C4-2B (cell line): ENCODE results near the gene RBPMS2.

Experiments used
- ZFX ChIP-seq: fragments of 450-650 bp; IDR thresholded peaks from 2 replicates; pipeline ENCODE4 v1.6.1; 2017
- TF ChIP-seq, protein P1 (sequence below): fragments of 450-650 bp; conservative IDR thresholded peaks from 2 replicates; pipeline ENCODE4 v1.5.1; 2017; ENCODE audit warnings: mild to moderate bottlenecking

- TF ChIP-seq, protein P1, sequence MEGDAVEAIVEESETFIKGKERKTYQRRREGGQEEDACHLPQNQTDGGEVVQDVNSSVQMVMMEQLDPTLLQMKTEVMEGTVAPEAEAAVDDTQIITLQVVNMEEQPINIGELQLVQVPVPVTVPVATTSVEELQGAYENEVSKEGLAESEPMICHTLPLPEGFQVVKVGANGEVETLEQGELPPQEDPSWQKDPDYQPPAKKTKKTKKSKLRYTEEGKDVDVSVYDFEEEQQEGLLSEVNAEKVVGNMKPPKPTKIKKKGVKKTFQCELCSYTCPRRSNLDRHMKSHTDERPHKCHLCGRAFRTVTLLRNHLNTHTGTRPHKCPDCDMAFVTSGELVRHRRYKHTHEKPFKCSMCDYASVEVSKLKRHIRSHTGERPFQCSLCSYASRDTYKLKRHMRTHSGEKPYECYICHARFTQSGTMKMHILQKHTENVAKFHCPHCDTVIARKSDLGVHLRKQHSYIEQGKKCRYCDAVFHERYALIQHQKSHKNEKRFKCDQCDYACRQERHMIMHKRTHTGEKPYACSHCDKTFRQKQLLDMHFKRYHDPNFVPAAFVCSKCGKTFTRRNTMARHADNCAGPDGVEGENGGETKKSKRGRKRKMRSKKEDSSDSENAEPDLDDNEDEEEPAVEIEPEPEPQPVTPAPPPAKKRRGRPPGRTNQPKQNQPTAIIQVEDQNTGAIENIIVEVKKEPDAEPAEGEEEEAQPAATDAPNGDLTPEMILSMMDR, result no peak
- no peak for TF ChIP-seq ZFX
These were observed 29.2 kb upstream of the RBPMS2 start for GRCh38 chr15:64804619-64805018.
